Hypothalamus (tissue), 51 donors: Measurements from ENCODE around the gene RBM48.
A peak's percentile ranks its signal among the peaks of the same experiment; 100 is the strongest.
"Not testable (repeated sequence)": the region's sequence is repeated elsewhere in the genome, so short reads cannot be mapped to it uniquely, and the experiment has no call there.

Source experiments
- DNase-seq, 51 donors: peaks; one replicate each; lab custom pipeline; 2025; lab: John Stamatoyannopoulos, UW

RBM48 gene

GRCh38 chr7:92528188-92528957 lies at the start of gene RBM48, which contains the start of gene PEX1:
RBM48 (plus strand) TSS chr7:92528795; CDS start chr7:92528814, 19 bp downstream.
PEX1 (minus strand) TSS chr7:92528520; CDS start chr7:92528435, 85 bp downstream.
- DNase-seq, result peak; percentile 64 to 99 (median 94)

GRCh38 chr7:92479146-92479545 lies 49.4 kb upstream of the RBM48 start:
- not testable (repeated sequence) for DNase-seq

- DNase-seq, result not testable (repeated sequence)
These were observed 45.0 kb upstream of the RBM48 start for GRCh38 chr7:92483624-92484023.

GRCh38 chr7:92484226-92484625 lies 44.4 kb upstream of the RBM48 start:
- not testable (repeated sequence) for DNase-seq

- DNase-seq, result no peak
These were observed 43.2 kb upstream of the RBM48 start for GRCh38 chr7:92485267-92485892.

GRCh38 chr7:92485974-92486373 lies 42.6 kb upstream of the RBM48 start:
- DNase-seq, result no peak

- DNase-seq, result no peak
These were observed 40.8 kb upstream of the RBM48 start for GRCh38 chr7:92487804-92488203.

GRCh38 chr7:92489634-92490033 lies 39.0 kb upstream of the RBM48 start:
- DNase-seq, result no peak

GRCh38 chr7:92496876-92497275 lies 31.7 kb upstream of the RBM48 start:
- DNase-seq, result no peak

- no peak for DNase-seq
These were observed 30.0 kb upstream of the RBM48 start for GRCh38 chr7:92498557-92498956.

GRCh38 chr7:92503767-92504166 lies 24.8 kb upstream of the RBM48 start:
- DNase-seq, result no peak

GRCh38 chr7:92504563-92504962 lies 24.0 kb upstream of the RBM48 start:
- DNase-seq, result no peak

GRCh38 chr7:92506363-92506762 lies 22.2 kb upstream of the RBM48 start:
- DNase-seq, result no peak

GRCh38 chr7:92508946-92509345 lies 19.6 kb upstream of the RBM48 start:
- no peak for DNase-seq

GRCh38 chr7:92513167-92513902 lies 15.3 kb upstream of the RBM48 start:
- no peak for DNase-seq

GRCh38 chr7:92517631-92518030 lies 11.0 kb upstream of the RBM48 start:
- no peak for DNase-seq

GRCh38 chr7:92520024-92520423 lies 8.6 kb upstream of the RBM48 start:
- DNase-seq, result no peak

- DNase-seq, result no peak
These were observed 5.5 kb upstream of the RBM48 start for GRCh38 chr7:92523110-92523509.

GRCh38 chr7:92527300-92528187 lies 1.1 kb upstream of the RBM48 start:
- DNase-seq, result peak in 24 of 51 donors; percentile 6 to 44 (median 16)

- DNase-seq, result no peak
These were observed 316 bp downstream of the RBM48 start for GRCh38 chr7:92528958-92529264.

- DNase-seq, result no peak
These were observed 6.0 kb downstream of the RBM48 start for GRCh38 chr7:92534572-92534971.
